ENCODE results near the gene MAGEA9B.
"Not testable (repeated sequence)": the region's sequence is repeated elsewhere in the genome, so short reads cannot be mapped to it uniquely, and the experiment has no call there.

Gene MAGEA9B

DNA sequence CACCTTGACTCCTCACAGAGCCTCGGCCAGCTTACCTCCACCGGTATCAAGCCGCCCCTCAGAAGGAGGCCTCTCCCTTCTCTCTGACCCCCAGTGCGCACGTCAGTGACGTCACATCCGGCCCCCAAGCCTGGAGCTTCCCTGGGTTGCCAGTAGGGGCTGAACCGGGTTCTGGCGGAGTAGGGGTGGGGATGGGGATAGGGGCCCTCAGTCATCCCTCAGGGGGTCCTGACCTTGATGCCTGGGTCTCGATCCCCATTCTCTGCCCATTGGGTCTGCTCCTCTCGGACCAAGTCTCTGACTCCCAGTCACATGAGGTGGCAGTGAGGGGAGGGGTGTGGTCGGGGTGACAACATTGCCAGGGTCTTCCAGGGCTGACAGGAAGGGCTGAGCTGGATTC is at the start of gene MAGEA9B:
MAGEA9B (minus strand) TSS at position 101 of the 400 bp plus-strand sequence. CDS start 4,280 bp downstream, outside the sequence.
- not testable (repeated sequence) for H3K4me3 ChIP-seq (ENCODE audit: control insufficient read depth, low read depth, low read length); DNase-seq (ENCODE audit: low read depth)

GRCh38 chrX:149633511-149633910 is 46.3 kb upstream of the MAGEA9B start:
- TF ChIP-seq, protein P1, sequence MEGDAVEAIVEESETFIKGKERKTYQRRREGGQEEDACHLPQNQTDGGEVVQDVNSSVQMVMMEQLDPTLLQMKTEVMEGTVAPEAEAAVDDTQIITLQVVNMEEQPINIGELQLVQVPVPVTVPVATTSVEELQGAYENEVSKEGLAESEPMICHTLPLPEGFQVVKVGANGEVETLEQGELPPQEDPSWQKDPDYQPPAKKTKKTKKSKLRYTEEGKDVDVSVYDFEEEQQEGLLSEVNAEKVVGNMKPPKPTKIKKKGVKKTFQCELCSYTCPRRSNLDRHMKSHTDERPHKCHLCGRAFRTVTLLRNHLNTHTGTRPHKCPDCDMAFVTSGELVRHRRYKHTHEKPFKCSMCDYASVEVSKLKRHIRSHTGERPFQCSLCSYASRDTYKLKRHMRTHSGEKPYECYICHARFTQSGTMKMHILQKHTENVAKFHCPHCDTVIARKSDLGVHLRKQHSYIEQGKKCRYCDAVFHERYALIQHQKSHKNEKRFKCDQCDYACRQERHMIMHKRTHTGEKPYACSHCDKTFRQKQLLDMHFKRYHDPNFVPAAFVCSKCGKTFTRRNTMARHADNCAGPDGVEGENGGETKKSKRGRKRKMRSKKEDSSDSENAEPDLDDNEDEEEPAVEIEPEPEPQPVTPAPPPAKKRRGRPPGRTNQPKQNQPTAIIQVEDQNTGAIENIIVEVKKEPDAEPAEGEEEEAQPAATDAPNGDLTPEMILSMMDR (IDR thresholded peaks at IDR 0.05; ENCODE audit: control insufficient read depth, insufficient read depth, low read depth, low read length, missing control alignments), result no peak
- no peak overlapping the region for H3K4me3 ChIP-seq (ENCODE audit: control insufficient read depth, low read depth, low read length)
- DNase-seq (ENCODE audit: low read depth), result no peak

DNA sequence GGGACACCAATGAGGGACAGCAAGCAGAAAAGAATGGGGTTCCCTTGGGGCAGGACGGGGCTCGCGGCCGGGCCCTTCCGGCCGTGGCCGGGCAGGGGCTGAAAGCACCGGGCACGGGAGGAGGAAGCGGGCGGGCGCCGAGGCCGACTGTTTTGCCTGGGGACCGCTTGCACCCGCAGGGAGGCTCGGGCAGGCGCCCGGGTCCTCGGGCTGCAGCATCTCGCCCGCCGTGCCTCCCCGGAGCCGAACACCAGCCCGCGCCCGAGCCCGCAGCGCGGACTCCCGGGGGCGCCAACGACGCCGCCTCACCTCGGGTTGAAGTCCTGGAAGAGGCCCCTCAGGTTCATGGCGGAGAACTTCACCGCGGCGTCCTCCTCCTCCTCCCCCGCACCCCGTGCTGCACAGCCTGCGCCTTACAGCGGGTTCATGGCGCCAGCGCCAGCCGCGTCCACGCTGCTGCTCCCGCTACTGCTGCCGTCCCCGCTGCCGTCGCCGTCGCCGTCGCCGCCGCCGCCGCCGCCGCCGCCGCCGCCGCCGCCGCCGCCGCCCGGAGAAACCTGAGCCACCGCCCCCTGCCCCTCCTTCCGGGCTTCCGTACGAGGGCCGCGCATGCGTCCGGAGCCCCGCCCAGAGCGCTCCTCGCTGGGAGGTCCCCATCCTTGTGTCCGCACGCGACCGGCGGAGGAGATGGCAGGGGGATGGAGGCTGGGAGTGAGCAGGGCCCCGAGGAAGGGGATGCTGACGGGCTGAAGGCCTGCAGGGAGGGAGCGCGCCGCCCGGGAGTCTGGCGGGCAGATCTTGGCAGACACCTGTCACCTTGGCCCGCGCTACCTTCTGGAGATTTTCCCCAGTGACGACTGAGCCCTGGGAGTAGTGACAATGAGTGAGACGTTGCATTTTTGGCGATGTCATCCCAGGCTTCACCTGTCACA is 44.2 kb upstream of the MAGEA9B start, which contains the start of gene TMEM185A:
TMEM185A (minus strand) TSS at position 559 of the 932 bp plus-strand sequence; CDS start at position 347, 212 bp downstream.
- no peak for DNase-seq (ENCODE audit: low read depth)

DNA sequence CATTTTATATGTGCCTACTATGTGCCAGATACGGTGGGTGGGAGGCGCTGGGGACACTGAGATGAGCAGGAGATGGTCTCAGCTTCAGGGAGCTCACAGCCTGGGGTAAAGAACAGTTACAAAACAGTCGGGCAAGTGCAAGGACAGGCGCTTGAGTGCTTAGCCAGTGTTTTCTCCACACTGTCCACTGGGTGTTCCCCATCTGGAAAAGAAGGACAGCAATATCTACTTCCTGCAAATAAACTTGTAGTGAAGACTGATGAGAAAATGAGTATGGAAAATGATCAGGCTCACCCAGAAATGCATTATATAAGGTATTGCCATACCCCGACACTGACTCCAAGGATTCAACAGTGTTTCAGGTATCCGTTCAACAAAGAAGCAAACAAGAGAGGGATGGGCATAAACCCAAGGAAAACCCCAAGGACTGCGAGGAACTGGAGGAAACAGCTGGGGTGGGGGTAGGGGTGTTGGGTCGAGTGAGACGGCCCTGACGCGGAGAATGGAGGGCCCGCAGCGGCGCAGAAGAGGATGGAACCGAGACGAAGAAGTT is 43.5 kb upstream of the MAGEA9B start:
- TF ChIP-seq, protein P1 (IDR thresholded peaks at IDR 0.05; ENCODE audit: control insufficient read depth, insufficient read depth, low read depth, low read length, missing control alignments), result no peak
- DNase-seq (ENCODE audit: low read depth), result peak; percentile 18
- peak overlapping the region; percentile 59 for H3K4me3 ChIP-seq (ENCODE audit: control insufficient read depth, low read depth, low read length)

More for the DNA sequence above, 44.2 kb upstream of the MAGEA9B start, which contains the start of gene TMEM185A:
- TF ChIP-seq, protein P1 (IDR thresholded peaks at IDR 0.05; ENCODE audit: control insufficient read depth, insufficient read depth, low read depth, low read length, missing control alignments), result no peak
- peak within 1 kb of the TSS; percentile 59 for H3K4me3 ChIP-seq (ENCODE audit: control insufficient read depth, low read depth, low read length)

DNA sequence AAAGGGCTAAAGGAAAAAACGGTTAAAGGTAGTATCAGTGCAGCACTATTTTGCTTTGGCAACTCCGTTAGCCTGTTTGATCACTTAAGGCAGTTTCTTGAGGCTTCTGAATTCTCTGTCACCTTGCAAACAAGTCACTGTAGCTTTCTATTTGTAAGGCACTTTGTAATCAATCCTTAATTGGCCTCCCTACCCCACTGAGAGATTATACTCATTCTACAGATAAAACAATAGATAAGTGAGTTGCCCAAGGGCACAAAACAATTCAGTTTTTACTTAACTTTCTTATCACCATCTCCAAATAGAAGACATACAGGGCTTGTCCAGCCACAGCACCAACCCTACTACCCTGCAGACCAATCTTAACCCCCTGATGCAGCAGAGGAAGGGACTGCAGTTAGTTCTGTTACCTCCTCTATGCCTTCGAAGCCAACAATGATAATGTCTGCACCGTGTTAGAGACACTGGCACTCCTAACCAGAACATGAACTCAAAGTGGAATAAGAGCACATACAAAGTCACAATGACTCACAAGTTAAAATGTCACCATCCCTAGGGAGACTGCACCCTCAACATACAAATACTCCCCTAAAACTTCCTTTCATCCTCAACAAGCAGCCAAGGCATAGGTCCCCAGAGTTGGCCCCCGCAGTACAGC is 42.6 kb upstream of the MAGEA9B start:
- TF ChIP-seq, protein P1 (IDR thresholded peaks at IDR 0.05; ENCODE audit: control insufficient read depth, insufficient read depth, low read depth, low read length, missing control alignments), result no peak
- no peak for DNase-seq (ENCODE audit: low read depth)
- H3K4me3 ChIP-seq (ENCODE audit: control insufficient read depth, low read depth, low read length), result no peak overlapping the region; the same call in 1 of the 2 replicates

DNA sequence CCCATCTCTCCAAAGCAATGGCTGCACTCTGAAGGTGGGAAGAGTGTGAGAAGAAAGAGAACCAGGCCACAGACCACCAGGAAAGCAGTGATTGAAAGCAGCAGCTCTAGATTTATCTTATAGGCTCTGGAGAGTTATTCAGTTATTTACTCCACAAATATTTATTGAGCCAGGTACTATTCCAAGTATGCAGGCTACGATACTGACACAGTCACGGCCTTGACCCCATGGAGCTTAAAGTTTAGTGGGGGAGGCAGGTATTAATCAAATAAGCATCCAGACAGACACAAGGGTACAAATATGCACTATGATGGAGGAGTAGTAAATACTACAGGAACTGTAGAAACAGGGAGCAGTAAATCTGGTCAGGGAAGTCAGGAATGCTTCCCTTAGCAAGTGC is 41.5 kb upstream of the MAGEA9B start:
- DNase-seq (ENCODE audit: low read depth), result no peak
- H3K4me3 ChIP-seq (ENCODE audit: control insufficient read depth, low read depth, low read length), result no peak overlapping the region
- TF ChIP-seq, protein P1 (IDR thresholded peaks at IDR 0.05; ENCODE audit: control insufficient read depth, insufficient read depth, low read depth, low read length, missing control alignments), result no peak

Data from AG09309 (cell line).